Left ventricle myocardium inferior (tissue), 1 donor: ENCODE measurements around the gene CD70. TPM values are rescaled to one million over a fixed set of nuclear protein-coding genes. Genes with fewer than 3 reads are reported as not detected.
"Not testable (repeated sequence)": the region's sequence is repeated elsewhere in the genome, so short reads cannot be mapped to it uniquely, and the experiment has no call there.

Source experiments
- DNase-seq: peaks from one replicate; pipeline ENCODE4 v3.0.0-alpha.2; 2020
- H3K27ac ChIP-seq: fragments of 200-600 bp; replicated peaks from 2 replicates; pipeline ENCODE4 v1.8.0; 2021
- H3K27me3 ChIP-seq: fragments of 200-600 bp; 2 replicates; pipeline ENCODE4 v1.8.0; 2021; ENCODE audit warnings: low read depth
- H3K36me3 ChIP-seq: fragments of 200-600 bp; 2 replicates; pipeline ENCODE4 v1.8.0; 2021
- H3K4me1 ChIP-seq: fragments of 200-600 bp; 2 replicates; pipeline ENCODE4 v1.8.0; 2021
- H3K4me3 ChIP-seq: fragments of 200-600 bp; 2 replicates; pipeline ENCODE4 v1.8.0; 2021; ENCODE audit warnings: mild to moderate bottlenecking, moderate library complexity
- H3K9me3 ChIP-seq: fragments of 200-600 bp; replicated peaks from 2 replicates; pipeline ENCODE4 v1.8.0; 2021
- intact Hi-C: fragments of 100-400 bp; cut with micrococcal nuclease; formaldehyde crosslinking; loops from one replicate; pipeline ENCODE4 v1.11.0; 2022
- total RNA-seq: library from RNA; stranded (reverse); fragmentation: NEBNext Ultra II Directional; extraction: Animal tissue kit (Norgen Biotek cat#: 25700); gene quantifications from one replicate; pipeline ENCODE4 v1.2.1, GENCODE V29; 2021
- TF ChIP-seq, protein P1 (sequence below): fragments of 200-600 bp; IDR thresholded peaks from 2 replicates; pipeline ENCODE4 v1.8.0; 2021; ENCODE audit warnings: antibody characterized with exemption, mild to moderate bottlenecking, borderline replicate concordance
- donor health status: DM: no; HTN: yes; CAD: no; lungs with severe emphysema.

Gene CD70
- total RNA-seq, 1 donor from 2014 or later, result not detected

DNA sequence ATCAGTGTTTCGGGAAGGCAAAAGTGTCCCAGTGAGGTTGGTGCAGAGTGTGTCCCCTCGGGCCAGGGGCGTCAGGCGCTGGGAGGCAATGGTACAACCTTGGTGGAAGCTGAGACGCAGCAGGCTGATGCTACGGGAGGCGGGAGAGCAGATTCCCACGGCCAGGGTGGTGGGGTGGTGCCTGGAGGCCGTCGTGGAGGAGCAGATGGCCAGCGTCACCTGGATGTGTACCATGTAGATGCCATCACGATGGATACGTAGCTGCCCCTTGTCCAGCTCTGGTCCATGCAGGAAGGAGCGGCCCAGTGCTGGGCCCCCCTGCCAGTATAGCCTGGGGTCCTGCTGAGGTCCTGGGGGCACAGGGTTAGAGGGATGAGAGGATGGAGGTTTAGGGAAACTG is 4.9 kb downstream of the CD70 start:
- H3K27me3 ChIP-seq, result peaks cover 86% of the 10 kb centered on the region
- H3K27ac ChIP-seq, result no peak overlapping the region
- no peak for DNase-seq
- intact Hi-C loops, result no loop called here
- no peak overlapping the region for H3K4me3 ChIP-seq
- H3K4me1 ChIP-seq, result peaks cover 39% of the 10 kb centered on the region
- no peaks in the 10 kb centered on the region for H3K9me3 ChIP-seq
- TF ChIP-seq, protein P1, sequence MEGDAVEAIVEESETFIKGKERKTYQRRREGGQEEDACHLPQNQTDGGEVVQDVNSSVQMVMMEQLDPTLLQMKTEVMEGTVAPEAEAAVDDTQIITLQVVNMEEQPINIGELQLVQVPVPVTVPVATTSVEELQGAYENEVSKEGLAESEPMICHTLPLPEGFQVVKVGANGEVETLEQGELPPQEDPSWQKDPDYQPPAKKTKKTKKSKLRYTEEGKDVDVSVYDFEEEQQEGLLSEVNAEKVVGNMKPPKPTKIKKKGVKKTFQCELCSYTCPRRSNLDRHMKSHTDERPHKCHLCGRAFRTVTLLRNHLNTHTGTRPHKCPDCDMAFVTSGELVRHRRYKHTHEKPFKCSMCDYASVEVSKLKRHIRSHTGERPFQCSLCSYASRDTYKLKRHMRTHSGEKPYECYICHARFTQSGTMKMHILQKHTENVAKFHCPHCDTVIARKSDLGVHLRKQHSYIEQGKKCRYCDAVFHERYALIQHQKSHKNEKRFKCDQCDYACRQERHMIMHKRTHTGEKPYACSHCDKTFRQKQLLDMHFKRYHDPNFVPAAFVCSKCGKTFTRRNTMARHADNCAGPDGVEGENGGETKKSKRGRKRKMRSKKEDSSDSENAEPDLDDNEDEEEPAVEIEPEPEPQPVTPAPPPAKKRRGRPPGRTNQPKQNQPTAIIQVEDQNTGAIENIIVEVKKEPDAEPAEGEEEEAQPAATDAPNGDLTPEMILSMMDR, result no peak
- H3K36me3 ChIP-seq, result no peaks in the 10 kb centered on the region

DNA sequence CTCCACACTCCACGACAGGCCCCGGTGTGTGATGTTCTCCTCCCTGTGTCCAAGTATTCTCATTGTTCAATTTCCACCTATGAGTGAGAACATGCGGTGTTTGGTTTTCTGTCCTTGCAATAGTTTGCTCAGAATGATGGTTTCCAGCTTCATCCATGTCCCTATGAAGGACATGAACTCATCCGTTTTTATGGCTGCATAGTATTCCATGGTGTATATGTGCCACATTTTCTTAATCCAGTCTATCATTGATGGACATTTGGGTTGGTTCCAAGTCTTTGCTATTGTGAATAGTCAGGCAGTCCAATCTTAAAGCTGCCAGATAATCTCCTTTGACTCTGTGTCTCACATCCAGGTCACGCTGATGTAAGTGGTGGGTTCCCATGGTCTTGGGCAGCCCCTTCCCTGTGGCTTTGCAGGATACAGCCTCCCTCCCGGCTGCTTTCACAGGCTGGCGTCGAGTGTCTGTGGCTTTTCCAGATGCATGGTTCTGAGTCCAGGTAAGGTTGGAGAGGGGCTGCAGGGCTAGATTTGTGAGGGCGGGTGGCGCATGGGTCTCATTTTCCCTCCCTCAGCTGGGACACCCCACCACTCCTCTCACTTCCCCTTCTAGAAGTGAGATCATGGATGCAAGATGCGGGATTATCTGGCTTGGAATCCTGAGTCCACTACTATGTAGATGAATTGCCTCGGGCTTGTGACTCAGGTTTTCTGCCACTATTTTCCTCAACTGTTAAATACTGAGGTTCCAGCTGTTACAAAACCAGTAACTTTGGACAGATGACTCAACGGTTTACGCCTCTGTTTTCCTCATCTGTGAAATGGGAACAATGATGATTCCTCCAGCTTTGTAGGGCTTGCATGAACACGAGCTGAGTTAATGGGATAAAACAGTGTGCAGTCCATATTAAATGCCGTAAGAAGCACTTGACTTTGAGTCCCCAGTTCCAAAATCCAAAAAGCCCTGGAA is 8.2 kb downstream of the CD70 start:
- H3K4me1 ChIP-seq, result peaks cover 12% of the 10 kb centered on the region
- intact Hi-C loops, H3K27ac ChIP-seq, H3K4me3 ChIP-seq, H3K36me3 ChIP-seq, DNase-seq, H3K9me3 ChIP-seq: not testable (repeated sequence)
- H3K27me3 ChIP-seq, result peaks cover 64% of the 10 kb centered on the region

DNA sequence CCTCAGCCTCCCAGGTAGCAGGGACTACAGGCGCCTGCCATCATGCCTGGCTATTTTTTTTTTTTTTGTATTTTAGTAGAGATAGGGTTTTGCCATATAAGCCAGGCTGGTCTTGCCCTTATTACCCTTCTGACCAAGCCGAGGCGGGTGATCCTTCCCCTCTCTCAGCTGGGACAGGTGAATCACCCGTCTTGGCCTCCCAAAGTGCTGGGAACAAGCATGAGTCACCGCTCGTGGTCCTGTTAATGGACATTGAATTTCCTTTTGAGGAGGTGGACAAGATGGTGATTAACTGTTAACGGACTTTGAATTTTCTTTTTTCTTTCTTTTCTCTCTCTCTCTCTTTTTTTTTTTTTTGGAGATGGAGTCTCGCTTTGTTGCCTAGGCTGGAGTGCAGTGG is 10.6 kb downstream of the CD70 start:
- Histone ChIP-seq H3K4me3 (no peak overlapping the region), H3K9me3 (peaks cover 5% of the 10 kb centered on the region), H3K4me1 (no peaks in the 10 kb centered on the region), H3K27me3 (peaks cover 39% of the 10 kb centered on the region), H3K27ac (no peak overlapping the region), H3K36me3 (no peaks in the 10 kb centered on the region)
- intact Hi-C loops, result no loop called here
- no peak for DNase-seq
- TF ChIP-seq, protein P1, result no peak

DNA sequence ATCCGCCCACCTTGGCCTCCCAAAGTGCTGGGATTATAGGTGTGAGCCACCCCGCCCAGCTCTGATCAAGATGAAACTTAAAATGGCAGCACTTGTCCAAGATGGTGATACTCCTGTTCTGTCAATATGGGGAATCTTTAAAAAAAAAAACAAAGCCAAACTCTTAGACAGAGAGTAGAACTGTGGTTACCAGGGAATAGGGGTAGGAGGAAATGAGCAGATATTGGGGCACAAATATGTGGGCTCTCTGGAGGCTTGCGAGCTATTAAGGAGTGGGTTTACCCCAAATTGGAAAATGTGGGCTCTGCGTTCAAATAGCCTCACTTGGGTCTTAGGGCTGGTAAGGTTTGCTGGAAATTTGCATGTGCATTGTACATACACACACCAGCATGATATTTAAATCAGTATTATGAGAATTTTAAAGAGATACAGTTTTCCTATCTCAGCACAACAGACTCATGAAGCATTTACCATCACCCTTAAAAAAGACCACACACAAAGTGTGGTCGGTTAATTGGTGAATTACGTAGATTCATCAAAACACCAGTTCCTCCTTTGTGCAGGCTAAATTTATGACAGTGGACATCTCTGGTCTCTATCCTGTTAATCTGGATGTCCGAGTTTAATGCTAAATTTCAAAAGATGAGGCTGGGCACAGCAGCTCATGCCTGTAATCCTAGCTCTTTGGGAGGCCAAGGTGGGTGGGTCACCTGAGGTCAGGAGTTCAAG is 11.3 kb downstream of the CD70 start:
- no peak overlapping the region for H3K27ac ChIP-seq
- intact Hi-C loops, result no loop called here
- H3K4me1 ChIP-seq, result no peaks in the 10 kb centered on the region
- H3K9me3 ChIP-seq, result peaks cover 5% of the 10 kb centered on the region
- DNase-seq, result no peak
- no peaks in the 10 kb centered on the region for H3K36me3 ChIP-seq
- TF ChIP-seq, protein P1, result no peak
- no peak overlapping the region for H3K4me3 ChIP-seq
- peaks cover 32% of the 10 kb centered on the region for H3K27me3 ChIP-seq

DNA sequence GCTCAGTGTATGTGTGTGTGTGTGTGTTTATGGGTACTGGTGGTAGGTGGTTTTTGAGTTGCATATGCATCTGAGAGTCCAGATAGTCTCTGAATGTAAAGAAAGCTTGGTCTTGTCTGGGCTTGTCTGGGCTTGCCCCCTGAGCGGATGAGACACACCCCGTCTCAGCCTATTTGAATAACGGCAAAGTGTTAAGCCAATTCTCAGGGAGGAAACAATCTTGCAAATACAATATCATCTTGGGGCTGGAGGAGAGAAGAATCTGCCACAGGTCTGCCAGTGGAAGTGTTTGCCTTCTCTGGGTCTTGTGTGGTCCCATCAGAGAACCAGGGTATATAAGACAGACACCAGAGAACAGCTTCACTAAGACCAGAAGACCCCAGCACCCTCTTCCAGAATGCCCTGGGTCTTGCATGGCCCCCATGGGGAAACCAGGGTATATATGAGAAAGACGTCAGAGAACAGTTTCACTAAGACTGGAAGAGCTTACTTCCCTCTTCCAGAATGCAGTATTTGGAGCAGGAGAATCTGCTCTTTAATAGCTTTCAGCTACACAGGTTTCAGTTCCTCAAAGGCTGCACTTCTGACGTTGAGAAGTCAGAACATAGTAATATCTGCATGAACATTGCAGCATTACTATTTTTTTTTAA is 13.3 kb downstream of the CD70 start:
- Histone ChIP-seq H3K9me3 (peaks cover 5% of the 10 kb centered on the region), H3K27me3 (peaks cover 26% of the 10 kb centered on the region), H3K27ac (no peak overlapping the region), H3K4me3 (no peak overlapping the region), H3K36me3 (no peaks in the 10 kb centered on the region), H3K4me1 (no peaks in the 10 kb centered on the region)
- intact Hi-C loops, result no loop called here
- TF ChIP-seq, protein P1, result no peak
- DNase-seq, result no peak
